HG03354 (cell line): Measurements from ENCODE around the gene PBX1.
A peak's percentile ranks its signal among the peaks of the same experiment; 100 is the strongest.
"Not testable (repeated sequence)": the region's sequence is repeated elsewhere in the genome, so short reads cannot be mapped to it uniquely, and the experiment has no call there.

ENCODE experiments used
- ATAC-seq: cut with Tn5 transposase; IDR thresholded peaks from one replicate; pipeline ENCODE4 v1.9.1; 2021; ENCODE audit warnings: mild to moderate bottlenecking; ENCODE audit not compliant: unreplicated experiment, poor library complexity, severe bottlenecking

PBX1 gene

DNA sequence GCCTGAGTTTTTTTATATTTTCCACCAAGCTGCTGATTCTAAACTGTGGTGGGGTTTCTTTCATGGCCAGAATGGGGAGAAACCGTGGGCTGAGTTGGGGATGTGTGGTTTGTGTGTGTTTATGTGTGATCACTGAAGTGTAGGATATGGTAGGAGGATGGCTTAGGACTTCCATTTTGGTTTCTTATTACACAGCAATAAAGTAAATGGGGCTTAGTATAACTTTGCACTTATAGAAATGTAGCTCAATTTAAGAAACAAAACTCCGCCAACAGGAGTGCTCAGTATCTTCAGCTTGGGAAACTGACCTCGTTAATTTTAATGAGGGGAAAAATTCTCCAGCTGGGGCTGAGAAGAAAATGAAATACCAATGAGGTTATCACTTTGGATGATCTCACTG, 77.8 kb downstream of the PBX1 start:
- ATAC-seq, result no peak

DNA sequence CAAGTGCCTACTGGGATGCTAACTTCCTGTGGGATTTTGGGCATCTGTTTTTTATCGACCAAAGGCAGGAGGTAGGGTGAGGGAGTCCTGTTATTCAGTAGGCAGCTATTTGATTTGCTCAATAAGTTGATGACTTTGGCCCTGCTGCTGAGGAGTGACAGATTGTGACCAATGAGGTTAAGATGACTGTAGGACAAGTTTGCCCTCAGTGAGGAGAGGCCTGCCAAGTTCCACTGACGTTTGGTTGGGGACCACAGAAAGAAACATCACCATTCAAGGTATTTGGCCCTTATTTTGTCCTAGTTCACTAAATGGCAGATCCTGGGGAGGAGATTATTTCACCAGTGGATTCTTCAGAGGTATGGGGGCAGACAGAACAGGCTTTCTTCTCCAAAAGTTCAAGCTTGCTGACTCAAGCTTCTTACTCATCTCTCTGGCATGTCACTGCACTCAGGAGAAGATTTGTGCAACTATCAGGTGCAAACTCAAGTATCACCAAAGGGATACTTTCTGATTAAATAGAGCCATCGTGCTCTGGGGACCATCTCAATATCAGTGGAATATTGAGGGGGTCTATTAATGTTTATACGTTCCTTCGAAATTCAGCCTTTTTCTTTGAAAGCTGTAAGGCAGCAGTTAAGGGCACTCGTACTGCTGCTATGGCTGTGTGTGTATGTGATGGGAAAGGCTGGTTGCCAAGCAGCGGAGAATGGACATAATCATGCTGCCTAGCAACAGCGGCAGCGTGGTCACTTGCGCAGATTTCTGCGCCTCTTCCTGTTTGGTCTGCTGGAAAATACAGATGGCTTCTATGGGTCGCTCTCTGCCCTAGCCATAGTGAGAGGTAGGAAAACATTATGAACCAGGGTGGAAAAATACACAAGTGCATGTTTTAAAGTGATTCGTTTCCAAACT, 78.7 kb downstream of the PBX1 start:
- no peak for ATAC-seq

DNA sequence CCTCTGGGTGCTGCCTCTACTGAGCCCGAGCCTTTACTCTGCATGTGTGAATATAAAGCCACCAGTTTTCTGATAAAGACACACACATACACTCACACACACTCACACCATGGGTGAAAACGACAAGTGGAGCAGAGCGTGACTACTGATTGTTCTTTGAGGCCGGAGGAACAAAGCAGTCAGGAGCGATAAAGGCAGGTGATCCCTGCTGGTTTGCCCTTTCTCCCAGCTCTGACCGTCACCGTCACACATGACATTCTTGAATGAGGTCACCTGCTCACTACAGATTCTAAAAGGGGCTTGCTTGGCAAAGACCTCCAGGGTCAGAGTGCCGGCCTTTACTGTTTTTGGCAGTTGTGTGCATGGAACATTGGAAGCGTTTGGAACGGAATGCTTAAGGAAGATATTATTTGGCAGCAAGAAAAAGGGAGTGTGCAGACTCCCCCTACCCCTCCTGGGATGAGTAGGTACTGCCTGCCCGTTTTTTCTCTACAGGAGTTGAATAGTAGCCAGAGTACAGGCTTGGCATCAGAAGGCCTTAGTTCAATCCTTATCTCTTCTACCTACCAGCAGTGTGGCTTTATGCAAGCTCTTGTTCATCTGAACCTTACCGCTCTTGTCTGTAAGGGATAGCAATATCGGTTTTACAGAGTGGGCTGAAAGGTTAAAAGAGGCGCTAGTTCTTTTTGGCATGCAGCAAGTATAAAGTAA, 79.7 kb downstream of the PBX1 start:
- ATAC-seq, result no peak

DNA sequence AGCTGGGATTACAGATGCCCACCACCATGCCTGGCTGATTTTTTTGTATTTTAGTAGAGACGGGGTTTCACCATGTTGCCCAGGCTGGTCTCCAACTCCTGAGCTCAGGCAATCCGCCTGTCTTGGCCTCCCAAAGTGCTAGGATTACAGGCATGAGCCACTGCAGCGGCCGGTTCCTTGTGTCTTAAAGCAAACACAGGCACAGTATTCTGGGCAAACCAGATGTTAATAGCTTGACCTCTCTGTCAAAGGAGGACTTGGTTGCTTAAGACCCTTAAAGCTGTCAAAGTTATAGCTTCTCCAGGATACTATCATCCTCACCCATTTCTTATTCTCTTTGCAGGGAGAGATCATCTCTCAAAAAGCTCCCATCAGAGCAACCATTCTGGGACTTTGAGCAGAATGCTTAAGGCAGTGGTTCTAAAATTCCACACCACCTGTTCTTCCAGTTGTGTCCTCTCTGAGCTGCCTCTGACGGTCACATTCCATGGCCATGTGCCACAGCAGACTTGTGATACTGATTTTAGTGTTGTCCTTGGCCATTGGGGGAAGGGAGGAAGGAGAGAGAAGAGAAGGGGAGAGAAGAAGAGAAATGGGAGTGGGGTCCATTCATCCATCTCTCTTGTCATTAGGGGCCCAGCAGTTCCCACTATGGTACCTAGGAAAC, 81.8 kb downstream of the PBX1 start:
- ATAC-seq, result no peak

DNA sequence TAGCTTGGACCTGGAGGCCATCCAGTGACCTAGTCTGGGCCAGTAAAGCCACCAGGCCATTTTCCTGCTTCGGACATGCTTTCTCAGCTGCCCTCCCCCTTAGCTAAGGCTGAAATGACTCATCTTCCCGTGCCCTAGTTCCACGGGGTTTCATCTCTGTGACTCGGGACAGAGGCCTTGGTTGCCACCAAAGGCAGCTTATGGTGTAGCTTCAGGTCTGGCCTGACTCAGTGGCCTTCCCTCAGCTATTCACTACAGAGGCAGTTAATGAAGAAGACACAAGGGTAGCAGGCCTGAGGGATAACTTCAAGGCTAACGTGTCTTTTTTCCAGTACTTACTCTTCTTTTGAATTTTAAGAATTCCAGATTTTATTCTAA, 82.4 kb downstream of the PBX1 start:
- ATAC-seq, result no peak

DNA sequence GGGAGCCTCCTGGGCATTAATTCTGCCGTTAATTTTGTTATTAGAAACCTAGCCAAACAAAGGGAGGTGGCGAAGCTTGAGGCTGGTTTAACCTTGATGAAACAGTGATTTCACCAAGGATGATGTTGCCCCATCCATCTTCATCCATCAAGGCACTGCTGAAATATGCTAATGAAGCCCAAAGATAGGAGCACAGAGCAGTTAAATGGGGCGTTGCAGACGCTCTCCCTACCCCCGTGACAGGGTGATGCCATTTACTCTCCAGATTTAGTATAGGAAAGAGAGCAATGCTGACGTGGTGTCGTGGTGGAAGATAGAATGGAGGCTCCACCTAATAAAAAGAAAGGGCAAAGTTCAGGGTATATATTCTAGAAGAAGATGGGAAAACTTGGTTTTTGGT, 84.0 kb downstream of the PBX1 start:
- no peak for ATAC-seq

DNA sequence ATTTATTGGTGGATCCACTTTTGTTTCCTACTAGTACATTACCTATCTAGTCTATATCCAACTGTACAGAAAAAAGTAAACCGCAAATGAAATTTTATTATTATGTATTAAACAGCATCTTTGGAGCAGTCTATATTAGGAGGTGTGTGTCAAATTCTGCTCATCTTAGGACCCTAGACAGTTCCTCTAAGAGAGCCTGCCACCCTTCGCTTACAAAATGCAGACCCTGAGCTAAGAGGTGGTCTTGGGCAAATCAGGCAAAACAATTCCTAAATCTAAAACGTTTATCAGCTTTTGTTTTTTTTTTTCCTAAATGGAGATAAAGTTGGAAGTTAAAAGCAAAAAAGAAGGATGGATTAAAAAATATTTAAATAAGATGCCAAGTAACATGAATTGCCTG, 85.3 kb downstream of the PBX1 start:
- no peak for ATAC-seq

DNA sequence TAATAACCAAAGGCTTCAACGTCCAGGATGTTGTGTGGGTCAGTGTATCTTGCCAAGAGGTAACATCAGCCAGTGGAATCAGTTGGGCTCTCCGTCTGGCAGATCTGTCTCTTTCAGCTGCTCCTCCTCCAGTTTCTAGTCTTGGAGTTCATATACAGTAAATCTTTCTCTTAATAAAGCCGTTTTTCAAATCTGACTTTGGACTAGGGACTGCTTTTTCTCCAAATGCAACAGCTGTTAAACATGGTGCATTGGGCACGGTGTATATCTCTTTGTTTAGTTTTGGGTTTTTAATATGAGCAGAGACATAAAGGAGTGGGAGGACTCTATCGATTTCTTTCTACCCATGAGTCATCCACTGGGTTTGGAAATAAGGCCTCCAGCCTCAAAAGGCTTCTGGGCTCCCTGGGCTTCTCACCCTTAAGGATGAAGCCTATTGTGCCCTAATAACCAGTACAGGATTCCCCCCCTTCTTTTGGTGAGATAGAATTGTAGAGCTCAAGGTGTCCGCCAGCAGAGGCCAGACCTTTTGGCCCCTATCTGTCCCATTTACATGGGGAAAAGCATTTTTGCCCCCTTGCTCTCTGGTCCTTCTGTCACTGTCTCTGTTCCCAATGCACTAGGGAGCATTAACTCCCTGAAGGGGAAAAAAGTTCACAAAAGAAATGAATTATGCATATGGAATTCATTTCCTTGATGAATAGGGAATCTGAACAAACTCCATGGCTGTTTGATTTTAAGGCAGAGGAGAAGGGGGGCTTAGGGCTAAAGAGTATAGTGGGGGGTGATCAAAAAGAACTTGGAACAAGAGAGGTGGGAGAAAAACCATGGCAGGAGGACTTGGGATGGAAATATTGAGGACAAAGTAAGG, 86.0 kb downstream of the PBX1 start:
- ATAC-seq, result no peak

DNA sequence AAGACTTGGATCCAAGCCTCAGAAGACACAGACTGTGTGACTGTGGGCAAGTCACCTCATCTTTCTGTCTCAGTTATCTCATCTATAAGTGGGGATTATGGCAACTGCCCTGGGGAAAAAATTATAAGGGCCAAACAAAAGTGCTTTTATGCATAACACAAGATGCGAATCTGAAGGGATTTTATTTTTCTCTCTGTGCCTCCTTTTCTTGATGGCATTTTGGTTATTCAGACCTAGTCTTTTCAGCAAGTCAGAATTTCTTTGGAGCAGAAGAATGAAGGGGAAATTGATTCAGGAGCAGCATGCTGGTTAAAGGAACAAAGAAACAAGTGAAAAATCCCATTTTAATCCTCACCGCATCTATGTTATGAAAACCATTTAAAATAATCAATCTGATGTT, 86.9 kb downstream of the PBX1 start:
- ATAC-seq, result no peak

DNA sequence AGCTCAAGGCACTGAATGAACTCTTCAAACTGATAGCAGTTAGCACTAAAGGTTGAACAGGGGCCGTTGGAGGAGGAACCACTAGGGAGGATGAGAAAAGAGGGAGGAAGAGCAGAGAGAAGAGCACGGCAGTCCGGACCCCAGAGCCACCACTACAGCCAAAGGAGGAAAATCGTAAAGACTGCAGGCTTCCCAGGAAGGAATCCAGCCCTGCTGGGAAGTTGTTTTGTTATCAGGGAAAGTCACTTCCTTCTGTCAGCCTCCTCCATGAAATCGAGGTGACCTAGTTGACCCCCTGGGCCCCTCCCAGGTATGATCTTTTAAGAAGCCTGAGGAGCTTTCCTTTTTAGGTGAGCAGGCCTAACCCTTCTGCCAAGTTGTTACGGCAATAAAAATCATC, 88.2 kb downstream of the PBX1 start:
- ATAC-seq, result no peak

DNA sequence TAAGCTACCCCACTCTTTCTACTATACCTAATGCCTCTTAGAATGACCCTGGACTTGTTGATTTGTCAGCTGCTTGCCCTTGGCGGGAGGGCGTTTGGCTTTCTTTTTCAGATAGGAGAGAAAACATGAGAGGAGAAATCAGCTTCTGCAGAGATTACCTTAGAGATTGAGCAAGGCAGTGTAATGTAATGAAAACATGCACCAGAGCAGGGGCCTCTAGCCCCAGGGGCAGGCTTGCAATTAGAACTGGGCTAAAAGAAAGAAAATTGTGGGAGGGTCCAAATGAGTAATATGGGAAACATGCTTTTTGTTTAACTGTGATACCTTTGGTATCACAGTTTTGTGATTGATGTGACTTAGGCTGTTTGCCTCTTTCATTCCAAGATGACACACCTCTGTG, 89.7 kb downstream of the PBX1 start:
- no peak for ATAC-seq

DNA sequence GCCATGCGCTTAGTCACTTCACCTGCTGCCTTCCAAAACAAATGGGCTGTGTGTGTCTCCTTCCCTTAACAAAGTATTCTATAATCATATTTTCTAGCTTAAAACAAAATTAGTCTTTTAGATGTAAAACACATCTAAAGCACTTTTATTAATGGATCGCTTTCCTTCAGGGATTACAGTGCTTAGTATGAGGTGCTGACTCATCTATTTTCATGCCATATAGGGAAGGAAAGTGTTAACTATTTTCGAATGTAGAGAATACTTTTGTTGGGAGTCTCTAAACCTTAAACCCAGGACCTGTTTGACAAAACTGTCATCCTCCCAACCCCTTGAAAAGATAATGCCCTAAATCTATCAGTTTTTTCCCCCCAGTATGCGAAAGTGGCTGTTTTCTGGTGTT, 90.2 kb downstream of the PBX1 start:
- no peak for ATAC-seq

DNA sequence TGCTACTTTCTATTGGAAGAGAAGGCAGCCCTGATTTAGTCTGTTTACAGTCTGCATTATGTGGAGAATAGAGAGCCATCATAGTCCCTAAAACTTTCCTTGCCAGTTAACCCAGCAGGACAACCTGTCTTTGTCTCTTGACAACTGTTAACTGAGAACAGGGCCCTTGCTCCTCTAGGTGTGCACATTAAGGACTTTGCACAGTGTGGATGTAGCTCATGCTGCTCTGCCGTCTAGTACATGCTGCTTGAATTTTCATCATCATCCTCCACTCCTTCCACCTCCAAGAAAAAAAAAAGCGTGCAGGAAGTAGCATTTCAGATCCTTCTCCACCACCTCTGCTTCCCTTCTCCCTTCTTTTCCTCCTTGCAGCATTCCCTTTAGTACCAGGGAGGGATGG, 91.5 kb downstream of the PBX1 start:
- ATAC-seq, result no peak

DNA sequence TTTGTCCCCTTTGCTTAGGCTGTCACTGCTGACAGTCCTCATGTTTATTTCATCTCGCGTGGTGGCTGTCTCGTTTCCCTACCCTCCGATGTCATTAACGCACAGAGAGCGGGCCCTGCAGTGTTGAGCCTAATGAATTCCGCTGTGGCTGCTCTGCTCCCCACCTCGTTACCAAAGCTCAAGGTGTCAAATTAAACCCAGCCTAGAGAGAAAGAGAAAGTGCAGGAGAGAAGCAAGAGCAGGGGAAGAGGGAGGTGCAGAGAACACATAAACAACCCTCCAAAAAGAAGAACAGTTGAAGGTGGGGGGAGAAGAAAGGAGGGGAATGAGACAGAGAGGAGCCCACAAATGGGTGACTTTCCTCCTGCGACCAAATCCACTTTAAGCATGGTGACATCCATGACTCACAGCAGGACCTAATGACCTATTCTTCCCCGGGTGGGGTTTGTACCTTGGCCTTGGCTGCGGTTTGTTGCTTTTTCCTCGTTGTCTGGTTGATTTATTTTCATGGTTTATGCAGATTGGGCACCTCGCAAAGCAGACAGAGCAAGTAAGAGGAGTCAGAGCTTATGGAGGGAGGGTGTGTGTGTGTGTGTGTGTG, 92.5 kb downstream of the PBX1 start:
- no peak for ATAC-seq

DNA sequence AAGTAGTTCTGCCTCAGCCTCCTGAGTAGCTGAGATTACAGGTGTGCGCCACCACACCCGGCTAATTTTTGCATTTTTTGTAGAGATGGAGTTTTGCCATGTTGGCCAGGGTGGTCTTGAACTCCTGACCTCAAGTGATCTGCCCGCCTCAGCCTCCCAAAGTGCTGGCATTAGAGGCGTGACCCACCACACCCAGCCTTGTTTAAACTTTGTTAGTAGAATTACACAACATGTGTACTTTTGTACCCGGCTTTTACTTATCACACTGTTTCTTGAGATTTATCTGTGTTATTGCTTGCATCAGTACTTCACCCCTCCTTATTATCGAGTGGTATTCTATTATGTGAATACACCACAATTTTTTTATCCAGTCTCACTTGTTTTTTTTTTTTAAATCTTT, 94.0 kb downstream of the PBX1 start:
- not testable (repeated sequence) for ATAC-seq

DNA sequence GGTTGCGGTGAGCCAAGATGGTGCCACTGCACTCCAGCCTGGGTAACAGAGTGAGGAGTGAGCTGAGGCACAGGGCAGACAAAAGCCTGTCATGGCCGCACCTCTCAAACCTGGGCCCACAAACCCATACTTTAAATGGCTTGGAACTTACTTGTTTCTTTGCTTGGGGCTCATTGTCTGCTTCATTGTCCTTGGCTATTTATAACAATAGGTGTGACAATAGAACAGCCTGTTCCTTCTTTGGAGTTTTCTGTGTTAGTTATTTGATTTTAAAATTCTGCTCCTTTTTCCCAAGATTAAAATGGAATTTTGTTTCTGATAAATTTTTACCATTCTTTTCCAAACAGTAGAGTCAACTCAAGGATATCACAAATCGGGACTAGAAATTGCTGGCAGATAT, 94.7 kb downstream of the PBX1 start:
- no peak for ATAC-seq

DNA sequence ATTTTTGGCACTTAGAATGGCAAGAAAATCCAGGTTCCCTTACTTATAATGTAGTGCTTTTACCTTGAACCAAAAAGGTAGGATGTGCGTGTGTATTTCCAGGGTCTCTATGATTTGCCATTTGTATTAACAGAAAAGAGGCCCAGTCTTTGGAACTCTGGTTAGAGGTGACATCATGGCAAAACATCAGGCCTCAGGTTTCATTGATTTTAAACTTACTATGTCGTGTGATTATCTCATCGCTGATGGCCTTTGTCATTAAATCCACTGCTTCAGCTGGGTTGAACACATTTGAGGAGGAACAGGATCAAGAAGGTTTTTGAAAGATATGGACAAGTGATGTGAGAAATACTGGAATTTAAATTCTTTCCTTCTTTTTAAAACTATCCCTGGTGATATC, 95.2 kb downstream of the PBX1 start:
- no peak for ATAC-seq

DNA sequence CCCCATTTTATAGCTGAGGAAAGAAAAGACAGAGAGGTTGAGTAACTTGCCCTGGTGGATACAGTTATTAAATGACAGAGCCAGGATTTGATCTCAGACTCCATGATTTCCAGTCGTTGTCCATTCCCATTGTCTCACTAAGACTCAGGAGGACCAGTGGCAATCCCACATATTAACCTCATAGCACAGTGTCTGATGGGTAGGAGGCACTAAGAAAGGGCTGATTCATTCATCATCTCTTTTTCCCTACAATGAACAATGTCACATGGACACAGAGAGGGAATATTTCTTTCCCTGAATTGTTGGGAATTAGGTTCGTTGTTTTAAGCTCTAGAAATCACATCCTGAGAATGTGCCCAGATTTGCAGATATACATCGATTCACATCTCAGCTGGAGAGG, 99.9 kb downstream of the PBX1 start:
- no peak for ATAC-seq

DNA sequence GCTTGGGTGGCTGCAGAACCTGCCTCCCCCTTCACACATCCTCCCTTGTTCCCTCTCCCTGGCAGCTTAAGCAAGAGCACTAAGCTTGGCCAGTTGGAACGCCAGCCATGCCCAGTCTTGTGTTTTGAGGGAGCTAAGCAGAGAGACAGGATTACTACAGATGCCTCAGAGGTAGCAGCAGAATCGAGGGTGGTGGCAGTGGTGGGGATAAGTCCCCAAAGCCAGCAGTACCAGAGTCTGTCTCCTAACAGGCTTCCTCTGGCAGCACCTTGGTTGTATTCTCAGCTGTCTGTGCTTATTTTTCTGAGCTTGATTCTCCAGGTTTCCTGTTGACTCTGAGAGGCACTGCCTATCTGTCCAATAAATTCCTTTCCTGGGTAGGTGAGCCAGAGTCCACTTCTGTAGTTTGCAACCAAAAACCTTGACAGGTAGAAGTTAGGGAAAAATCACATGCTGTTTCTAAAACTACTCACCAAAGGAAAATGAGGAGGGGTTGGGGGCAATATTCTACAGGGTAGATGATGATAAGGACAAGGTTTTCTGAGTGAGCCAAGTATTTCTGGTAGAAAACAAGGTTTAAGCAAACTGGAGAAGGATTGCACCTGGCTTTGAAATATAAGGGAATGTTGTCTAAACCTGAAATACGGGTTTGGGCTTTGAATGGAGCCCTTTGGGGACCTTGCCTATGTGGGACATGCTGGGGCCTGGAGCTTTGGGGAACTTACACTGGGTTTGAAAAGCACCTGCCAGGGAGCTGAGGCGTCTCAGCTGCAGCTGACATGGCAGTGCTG, 100.8 kb downstream of the PBX1 start:
- ATAC-seq, result peak; percentile 25
